ENCODE measurements around the gene R3HDM2.

- TF ChIP-seq, protein P1, sequence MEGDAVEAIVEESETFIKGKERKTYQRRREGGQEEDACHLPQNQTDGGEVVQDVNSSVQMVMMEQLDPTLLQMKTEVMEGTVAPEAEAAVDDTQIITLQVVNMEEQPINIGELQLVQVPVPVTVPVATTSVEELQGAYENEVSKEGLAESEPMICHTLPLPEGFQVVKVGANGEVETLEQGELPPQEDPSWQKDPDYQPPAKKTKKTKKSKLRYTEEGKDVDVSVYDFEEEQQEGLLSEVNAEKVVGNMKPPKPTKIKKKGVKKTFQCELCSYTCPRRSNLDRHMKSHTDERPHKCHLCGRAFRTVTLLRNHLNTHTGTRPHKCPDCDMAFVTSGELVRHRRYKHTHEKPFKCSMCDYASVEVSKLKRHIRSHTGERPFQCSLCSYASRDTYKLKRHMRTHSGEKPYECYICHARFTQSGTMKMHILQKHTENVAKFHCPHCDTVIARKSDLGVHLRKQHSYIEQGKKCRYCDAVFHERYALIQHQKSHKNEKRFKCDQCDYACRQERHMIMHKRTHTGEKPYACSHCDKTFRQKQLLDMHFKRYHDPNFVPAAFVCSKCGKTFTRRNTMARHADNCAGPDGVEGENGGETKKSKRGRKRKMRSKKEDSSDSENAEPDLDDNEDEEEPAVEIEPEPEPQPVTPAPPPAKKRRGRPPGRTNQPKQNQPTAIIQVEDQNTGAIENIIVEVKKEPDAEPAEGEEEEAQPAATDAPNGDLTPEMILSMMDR (IDR thresholded peaks at IDR 0.05; ENCODE audit: low read length): no peak
- no peak for TF ChIP-seq EZH2 (IDR thresholded peaks at IDR 0.05; ENCODE audit: borderline replicate concordance, low read length)
Measured at GRCh38 chr12:57230381-57231155, 200.3 kb downstream of the R3HDM2 start.

Measured in OCI-LY1 (cell line).